Smooth muscle cell (in vitro differentiated cells): ENCODE data around the gene CTTN. TPM values are rescaled to one million over a fixed set of nuclear protein-coding genes. Genes with fewer than 3 reads are reported as not detected.

Experiments
- DNase-seq: peaks from one replicate; lab custom pipeline; 2025; ENCODE audit not compliant: unreplicated experiment; lab: John Stamatoyannopoulos, UW
- H2AFZ ChIP-seq: fragments of 200-600 bp; sonication (generic); 2 replicates; pipeline ENCODE4 v1.6.0; 2016; ENCODE audit warnings: antibody characterized with exemption, low read depth, mild to moderate bottlenecking
- H3F3A ChIP-seq: fragments of 200-600 bp; sonication (generic); 2 replicates; pipeline ENCODE4 v1.6.0; 2017; ENCODE audit warnings: antibody characterized with exemption, low read depth
- H3K27ac ChIP-seq: fragments of 200-600 bp; sonication (generic); 2 replicates; pipeline ENCODE4 v1.5.1; 2016; ENCODE audit warnings: low read depth, mild to moderate bottlenecking
- H3K27me3 ChIP-seq: fragments of 200-600 bp; sonication (generic); 2 replicates; pipeline ENCODE4 v1.6.1; 2016; ENCODE audit warnings: low read depth, mild to moderate bottlenecking
- H3K36me3 ChIP-seq: fragments of 200-600 bp; sonication (generic); 2 replicates; pipeline ENCODE4 v1.5.1; 2016; ENCODE audit warnings: low read depth
- H3K4me1 ChIP-seq: fragments of 200-600 bp; sonication (generic); 2 replicates; pipeline ENCODE4 v1.5.1; 2016; ENCODE audit warnings: low read depth
- H3K4me2 ChIP-seq: fragments of 200-600 bp; sonication (generic); 2 replicates; pipeline ENCODE4 v1.6.0; 2016; ENCODE audit warnings: mild to moderate bottlenecking
- H3K4me3 ChIP-seq: fragments of 200-600 bp; sonication (generic); 2 replicates; pipeline ENCODE4 v1.5.1; 2016; ENCODE audit warnings: mild to moderate bottlenecking
- H3K79me2 ChIP-seq: fragments of 200-600 bp; sonication (generic); 2 replicates; pipeline ENCODE4 v1.6.0; 2016; ENCODE audit warnings: low read depth, mild to moderate bottlenecking
- H3K9ac ChIP-seq: fragments of 200-600 bp; sonication (generic); 2 replicates; pipeline ENCODE4 v1.6.0; 2016; ENCODE audit warnings: low read depth
- H3K9me3 ChIP-seq: fragments of 200-600 bp; sonication (generic); replicated peaks from 2 replicates; pipeline ENCODE4 v1.5.1; 2016; ENCODE audit warnings: low read depth
- H4K20me1 ChIP-seq: fragments of 200-600 bp; sonication (generic); 2 replicates; pipeline ENCODE4 v1.6.0; 2016; ENCODE audit warnings: low read depth
- CTCF ChIP-seq: fragments of 200-600 bp; sonication (generic); IDR thresholded peaks from 2 replicates; pipeline ENCODE4 v1.5.1; 2017; ENCODE audit warnings: borderline replicate concordance, mild to moderate bottlenecking, antibody characterized with exemption; ENCODE audit not compliant: insufficient read depth, poor library complexity, severe bottlenecking
- WGBS: methylation state at CpG from one replicate; pipeline ENCODE4 v1.1.7; 2016; ENCODE audit warnings: low lambda C conversion rate; 5-methylcytosine and 5-hydroxymethylcytosine counted together
- polyA plus RNA-seq: library from polyadenylated mRNA; unstranded; fragments of >200 nt; fragmentation: Nextera tagmentation; extraction: Ambion mirVana; gene quantifications from 2 replicates; pipeline ENCODE4 v1.2.1, GENCODE V29; 2016
- total RNA-seq: library from RNA; depleted of rRNA; stranded (reverse); fragments of >200 nt; gene quantifications from 2 replicates; pipeline ENCODE4 v1.2.3, GENCODE V29; 2014

The CTTN gene
- total and polyA plus RNA-seq, 2 experiments from 2014 or later: 64.7 to 173 TPM

- Histone ChIP-seq H3K4me1 (no peaks in the 10 kb centered on the region), H3F3A (no peaks in the 10 kb centered on the region), H2AFZ (no peak overlapping the region), H3K4me2 (no peak overlapping the region), H3K36me3 (peaks cover 11% of the 10 kb centered on the region), H3K4me3 (no peak overlapping the region), H3K9ac (no peak overlapping the region), H3K9me3 (no peaks in the 10 kb centered on the region), H3K79me2 (no peaks in the 10 kb centered on the region), H3K27ac (no peak overlapping the region), H3K27me3 (no peaks in the 10 kb centered on the region), H4K20me1 (peaks cover 87% of the 10 kb centered on the region)
- no peak for TF ChIP-seq CTCF
- no peak for DNase-seq
- 96% methylated on average over 11 of the region's 11 CpGs for WGBS
Measured at GRCh38 chr11:70429724-70430521, 31.6 kb downstream of the CTTN start.

GRCh38 chr11:70430671-70431574 lies 32.6 kb downstream of the CTTN start:
- Histone ChIP-seq H3K9ac (no peak overlapping the region), H3K4me2 (no peak overlapping the region), H3K4me1 (no peaks in the 10 kb centered on the region), H3K9me3 (no peaks in the 10 kb centered on the region), H3K4me3 (no peak overlapping the region), H3F3A (no peaks in the 10 kb centered on the region), H2AFZ (no peak overlapping the region), H4K20me1 (peaks cover 85% of the 10 kb centered on the region), H3K27ac (no peak overlapping the region), H3K79me2 (no peaks in the 10 kb centered on the region), H3K27me3 (no peaks in the 10 kb centered on the region), H3K36me3 (peaks cover 11% of the 10 kb centered on the region)
- TF ChIP-seq CTCF: no peak
- DNase-seq: no peak
- WGBS: 98% methylated on average over 25 of the region's 25 CpGs

- no peaks in the 10 kb centered on the region for H3F3A ChIP-seq
- H3K9ac ChIP-seq: no peak overlapping the region
- H3K79me2 ChIP-seq: no peaks in the 10 kb centered on the region
- H3K36me3 ChIP-seq: peaks cover 11% of the 10 kb centered on the region
- no peak for TF ChIP-seq CTCF
- WGBS: 98% methylated on average over 6 of the region's 12 CpGs
- no peak overlapping the region for H3K27ac ChIP-seq
- no peaks in the 10 kb centered on the region for H3K27me3 ChIP-seq
- no peaks in the 10 kb centered on the region for H3K4me1 ChIP-seq
- no peak overlapping the region for H2AFZ ChIP-seq
- H3K4me3 ChIP-seq: no peak overlapping the region
- H3K9me3 ChIP-seq: no peaks in the 10 kb centered on the region
- no peak overlapping the region for H3K4me2 ChIP-seq
- H4K20me1 ChIP-seq: peaks cover 85% of the 10 kb centered on the region
- no peak for DNase-seq
Measured at GRCh38 chr11:70431611-70432010, 33.3 kb downstream of the CTTN start.
